Esophagus muscularis mucosa (tissue), 4 donors: ENCODE measurements around the gene MTCL1. TPM values are rescaled to one million over a fixed set of nuclear protein-coding genes. Genes with fewer than 3 reads are reported as not detected.

Source experiments
- DNase-seq: peaks from one replicate; pipeline ENCODE4 v3.0.0-alpha.2; 2017; ENCODE audit errors: extremely low spot score
- H3K27ac ChIP-seq, 4 donors: fragments of 200-600 bp; sonication (generic); replicated peaks in 1 of 4; 1 replicate in 3 of 4; 2 replicates in 1 of 4; pipeline ENCODE4 v1.5.1; 2016 to 2019; ENCODE audit warnings: mild to moderate bottlenecking in 1 of 4
- H3K27me3 ChIP-seq, 4 donors: fragments of 200-600 bp; sonication (generic); one replicate each; pipeline versions ENCODE4 v1.5.1 to v1.6.0; 2016 to 2019
- H3K36me3 ChIP-seq, 4 donors: fragments of 200-600 bp; sonication (generic); one replicate each; pipeline ENCODE4 v1.5.1; 2016 to 2019
- H3K4me1 ChIP-seq, 4 donors: fragments of 200-600 bp; sonication (generic); one replicate each; pipeline ENCODE4 v1.5.1; 2016 to 2019
- H3K4me3 ChIP-seq, 4 donors: fragments of 200-600 bp; sonication (generic); 1 replicate in 2 of 4; 2 replicates in 2 of 4; pipeline ENCODE4 v1.5.1; 2016 to 2019; ENCODE audit warnings: mild to moderate bottlenecking in 4 of 4, moderate library complexity in 1 of 4
- H3K9me3 ChIP-seq, 4 donors: fragments of 200-600 bp; sonication (generic); 1 replicate in 3 of 4; 2 replicates in 1 of 4; pipeline ENCODE4 v1.5.1; 2016 to 2019
- CTCF ChIP-seq, 3 experiments: fragments of 200-600 bp in 2 of 3; fragments of 450-650 bp in 1 of 3; sonication (generic) in 2 of 3; IDR thresholded peaks; one replicate each; pipeline ENCODE4 v1.5.1; 2017 to 2019; ENCODE audit warnings: antibody characterized with exemption in 3 of 3, mild to moderate bottlenecking in 2 of 3, moderate library complexity in 1 of 3
- EP300 ChIP-seq: sonication (generic); formaldehyde crosslinking; IDR thresholded peaks from one replicate; pipeline ENCODE4 v1.6.1; 2017; ENCODE audit warnings: antibody characterized with exemption
- POLR2A ChIP-seq: fragments of 450-650 bp; IDR thresholded peaks from one replicate; pipeline ENCODE4 v1.6.1; 2017; ENCODE audit warnings: antibody characterized with exemption, moderate library complexity, mild to moderate bottlenecking, low read depth
- POLR2AphosphoS5 ChIP-seq, 2 donors: sonication (generic); formaldehyde crosslinking; IDR thresholded peaks; one replicate each; pipeline ENCODE4 v1.6.1; 2017; ENCODE audit warnings: antibody characterized with exemption in 2 of 2
- WGBS: methylation state at CpG from one replicate; pipeline ENCODE4 v1.1.5; 2018; 5-methylcytosine and 5-hydroxymethylcytosine counted together
- intact Hi-C: fragments of 100-400 bp; cut with DNase I; formaldehyde crosslinking; loops from one replicate; pipeline ENCODE4 v1.15.1; 2023
- total RNA-seq, 4 donors: library from RNA; depleted of rRNA; stranded (reverse); fragments of >200 nt; gene quantifications; one replicate each; pipeline versions ENCODE4 v1.1.0 to v1.2.1, GENCODE V29; 2016

Gene MTCL1
- total RNA-seq, 4 donors from 2014 or later: 32.3 to 48.0 (median 38.6) TPM

DNA sequence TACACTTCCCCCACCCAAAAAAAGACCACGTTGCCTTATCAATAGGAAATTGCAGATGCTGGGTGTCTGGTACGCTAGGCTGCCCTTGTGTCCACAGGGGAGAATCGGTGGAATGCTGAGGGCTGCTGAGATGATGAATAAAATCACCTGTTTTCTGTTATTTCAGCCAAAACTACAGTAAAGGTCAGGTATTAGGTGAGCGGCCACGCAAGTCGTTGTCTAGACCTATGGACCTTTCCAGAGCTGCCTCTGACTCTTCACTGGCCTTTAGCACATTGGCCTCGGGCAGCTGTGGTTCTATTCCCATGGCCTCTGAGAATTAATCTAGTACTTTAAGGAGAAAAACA is 89.6 kb downstream of the MTCL1 start:
- no peak overlapping the region for H3K4me3 ChIP-seq
- intact Hi-C loops: loop anchor here (5.0 kb wide), 1 partner anchor 88 kb away; the partner anchor contains the start of gene MTCL1
- DNase-seq: no peak
- WGBS: 78% methylated on average over 7 of the region's 7 CpGs
- no peaks in the 10 kb centered on the region for H3K9me3 ChIP-seq
- H3K27ac ChIP-seq: peak overlapping the region in 1 of 4 donors; percentile 2
- peaks cover 6 to 60% (median 46%) of the 10 kb centered on the region in 4 donors for H3K4me1 ChIP-seq
- H3K27me3 ChIP-seq: no peaks in the 10 kb centered on the region
- no peak for TF ChIP-seq POLR2A
- TF ChIP-seq CTCF (IDR thresholded peaks at IDR 0.05): no peak
- TF ChIP-seq POLR2AphosphoS5 (IDR thresholded peaks at IDR 0.05): no peak
- no peak for TF ChIP-seq EP300
- H3K36me3 ChIP-seq: peaks cover 0 to 15% (median 3%) of the 10 kb centered on the region in 4 donors

DNA sequence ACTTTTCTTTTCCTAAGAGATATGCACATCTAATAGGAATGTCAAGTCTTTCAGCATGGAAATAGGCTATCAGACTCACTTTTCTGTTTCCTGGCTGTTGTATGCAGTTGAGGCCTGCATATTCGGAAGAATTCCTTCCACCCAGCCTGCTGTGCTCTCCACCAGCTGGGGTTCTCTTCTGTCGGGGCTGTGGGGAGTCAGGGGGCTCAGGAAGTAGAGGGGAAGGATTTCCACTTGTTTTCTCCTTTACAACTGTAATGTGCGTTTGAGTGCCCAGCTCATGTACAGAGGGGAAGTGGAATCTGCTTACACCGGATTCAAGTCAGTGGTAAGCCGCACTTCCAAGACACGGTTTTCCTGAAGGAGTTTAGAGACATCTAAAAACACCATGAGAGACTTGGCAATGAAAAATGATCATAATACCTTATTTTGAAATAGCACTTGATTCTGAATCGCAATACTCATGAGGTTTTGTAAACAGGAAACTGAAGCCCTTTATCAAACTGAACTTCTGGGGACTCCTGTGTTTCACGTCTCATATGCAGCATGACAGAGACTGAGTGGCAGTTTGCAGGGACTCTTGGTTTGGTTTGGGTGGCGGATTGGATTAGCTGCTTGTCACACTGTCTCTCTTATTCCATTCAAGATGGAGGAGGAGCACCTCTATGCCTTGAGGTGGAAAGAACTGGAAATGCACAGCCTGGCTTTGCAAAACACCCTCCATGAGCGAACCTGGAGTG is 90.4 kb downstream of the MTCL1 start:
- no peak overlapping the region for H3K27ac ChIP-seq
- H3K27me3 ChIP-seq: no peaks in the 10 kb centered on the region
- no peak for DNase-seq
- intact Hi-C loops: loop anchor here (5.0 kb wide), 1 partner anchor 88 kb away; the partner anchor contains the start of gene MTCL1
- no peak overlapping the region for H3K4me3 ChIP-seq
- no peaks in the 10 kb centered on the region for H3K9me3 ChIP-seq
- TF ChIP-seq EP300: no peak
- WGBS: 76% methylated on average over 10 of the region's 10 CpGs
- H3K36me3 ChIP-seq: peaks cover 0 to 15% (median 3%) of the 10 kb centered on the region in 4 donors
- peaks cover 6 to 64% (median 53%) of the 10 kb centered on the region in 4 donors for H3K4me1 ChIP-seq

DNA sequence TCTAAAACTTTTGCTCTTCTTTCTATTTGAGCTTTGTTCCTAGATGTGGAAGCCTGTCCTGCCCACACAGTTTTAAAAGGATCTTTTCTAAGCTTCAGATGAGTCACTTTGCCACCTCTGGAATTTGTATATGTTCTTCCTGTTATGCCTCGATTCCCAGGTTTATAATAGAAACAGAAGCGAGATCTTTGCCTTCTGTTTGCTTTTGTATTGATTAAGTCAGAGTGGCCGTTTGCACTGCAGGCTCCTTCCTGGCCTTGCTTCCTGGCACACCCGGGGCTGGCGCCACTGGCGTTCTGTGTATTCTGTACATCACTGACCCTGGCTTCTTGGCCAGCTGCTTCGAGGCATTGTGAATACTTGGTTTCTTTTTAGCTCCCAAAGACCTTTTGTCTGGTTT is 91.8 kb downstream of the MTCL1 start:
- intact Hi-C loops: loop anchor here (5.0 kb wide), 1 partner anchor 90 kb away; the partner anchor contains the start of gene MTCL1
- WGBS: 44% methylated on average over 7 of the region's 7 CpGs
- peaks cover 6 to 74% (median 65%) of the 10 kb centered on the region in 4 donors for H3K4me1 ChIP-seq

GRCh38 chr18:8799001-8799400 is 93.6 kb downstream of the MTCL1 start:
- peaks cover 6 to 69% (median 57%) of the 10 kb centered on the region in 4 donors for H3K4me1 ChIP-seq
- H3K9me3 ChIP-seq: no peaks in the 10 kb centered on the region
- H3K27ac ChIP-seq: peak overlapping the region; percentile 84 to 93 (median 89)
- H3K36me3 ChIP-seq: peaks cover 0 to 15% (median 0%) of the 10 kb centered on the region in 4 donors
- no peak for TF ChIP-seq POLR2A
- TF ChIP-seq POLR2AphosphoS5 (IDR thresholded peaks at IDR 0.05): no peak
- no peak for TF ChIP-seq CTCF (IDR thresholded peaks at IDR 0.05)
- no peak for TF ChIP-seq EP300
- H3K27me3 ChIP-seq: no peaks in the 10 kb centered on the region
- DNase-seq: no peak
- no peak overlapping the region for H3K4me3 ChIP-seq
- 68% methylated on average over 11 of the region's 11 CpGs for WGBS
- intact Hi-C loops: loop anchor here (5.0 kb wide), 1 partner anchor 92 kb away; the partner anchor contains the start of gene MTCL1

More for the DNA sequence above, 91.8 kb downstream of the MTCL1 start:
- Histone ChIP-seq H3K9me3 (no peaks in the 10 kb centered on the region), H3K27ac (peak overlapping the region in 3 of 4 donors; percentile 84 to 93 (median 90)), H3K36me3 (peaks cover 0 to 15% (median 3%) of the 10 kb centered on the region in 4 donors), H3K4me3 (no peak overlapping the region), H3K27me3 (no peaks in the 10 kb centered on the region)
- TF ChIP-seq POLR2AphosphoS5 (IDR thresholded peaks at IDR 0.05) (no peak), CTCF (IDR thresholded peaks at IDR 0.05) (no peak), EP300 (no peak), POLR2A (no peak)
- DNase-seq: no peak
